Measurements from ENCODE around the gene MTCL3.
A peak's percentile ranks its signal among the peaks of the same experiment; 100 is the strongest.

MTCL3 gene

DNA sequence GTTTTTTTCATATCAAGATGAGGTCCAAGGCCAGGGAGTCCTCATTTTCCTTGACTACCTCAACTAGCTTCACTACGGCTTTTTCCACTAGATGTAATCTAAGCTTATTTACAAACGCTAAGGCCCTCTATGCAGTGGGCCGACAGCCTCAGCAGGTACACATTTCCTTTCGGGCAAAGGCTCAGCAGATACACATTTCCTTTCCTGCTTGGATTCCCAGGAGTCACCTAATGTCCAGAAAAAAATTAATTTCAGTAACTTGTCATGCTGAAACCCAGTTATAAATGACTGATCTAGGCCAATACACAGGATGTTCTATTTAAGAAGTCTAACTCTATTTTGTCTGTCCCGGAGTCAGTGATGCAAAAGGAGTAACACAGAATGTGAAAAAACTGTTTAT lies 52.7 kb downstream of the MTCL3 start:
- intact Hi-C loops (cut with micrococcal nuclease): no loop called here
- H3K27me3 ChIP-seq (ENCODE audit: control insufficient read depth, insufficient read depth, low read length): no peaks in the 10 kb centered on the region
- Mint-ChIP-seq H3K4me1 (no peaks in the 10 kb centered on the region), H3K9me3 (no peaks in the 10 kb centered on the region), H3K27ac (no peak overlapping the region), H3K4me3 (no peak overlapping the region), H3K27me3 (ENCODE audit: low read depth in 2 of 2) (peaks cover 0 to 3% of the 10 kb centered on the region in 2 donors), H3K36me3 (no peaks in the 10 kb centered on the region)
- no peak for ATAC-seq
- H3K4me3 ChIP-seq (ENCODE audit: low read length): no peak overlapping the region
- 97% methylated on average over 4 of the region's 5 CpGs for WGBS (ENCODE audit: insufficient coverage)
- no peaks in the 10 kb centered on the region for H3K36me3 ChIP-seq (ENCODE audit: control insufficient read depth, insufficient read depth, low read length)
- H3K4me1 ChIP-seq (ENCODE audit: control insufficient read depth, insufficient read depth, low read length): no peaks in the 10 kb centered on the region
- no peak overlapping the region for H3K27ac ChIP-seq (ENCODE audit: low read length)
- TF ChIP-seq, protein P1, sequence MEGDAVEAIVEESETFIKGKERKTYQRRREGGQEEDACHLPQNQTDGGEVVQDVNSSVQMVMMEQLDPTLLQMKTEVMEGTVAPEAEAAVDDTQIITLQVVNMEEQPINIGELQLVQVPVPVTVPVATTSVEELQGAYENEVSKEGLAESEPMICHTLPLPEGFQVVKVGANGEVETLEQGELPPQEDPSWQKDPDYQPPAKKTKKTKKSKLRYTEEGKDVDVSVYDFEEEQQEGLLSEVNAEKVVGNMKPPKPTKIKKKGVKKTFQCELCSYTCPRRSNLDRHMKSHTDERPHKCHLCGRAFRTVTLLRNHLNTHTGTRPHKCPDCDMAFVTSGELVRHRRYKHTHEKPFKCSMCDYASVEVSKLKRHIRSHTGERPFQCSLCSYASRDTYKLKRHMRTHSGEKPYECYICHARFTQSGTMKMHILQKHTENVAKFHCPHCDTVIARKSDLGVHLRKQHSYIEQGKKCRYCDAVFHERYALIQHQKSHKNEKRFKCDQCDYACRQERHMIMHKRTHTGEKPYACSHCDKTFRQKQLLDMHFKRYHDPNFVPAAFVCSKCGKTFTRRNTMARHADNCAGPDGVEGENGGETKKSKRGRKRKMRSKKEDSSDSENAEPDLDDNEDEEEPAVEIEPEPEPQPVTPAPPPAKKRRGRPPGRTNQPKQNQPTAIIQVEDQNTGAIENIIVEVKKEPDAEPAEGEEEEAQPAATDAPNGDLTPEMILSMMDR (IDR thresholded peaks at IDR 0.05): no peak
- no peak for DNase-seq
- no peaks in the 10 kb centered on the region for H3K9me3 ChIP-seq (ENCODE audit: control insufficient read depth, insufficient read depth, low read length)

DNA sequence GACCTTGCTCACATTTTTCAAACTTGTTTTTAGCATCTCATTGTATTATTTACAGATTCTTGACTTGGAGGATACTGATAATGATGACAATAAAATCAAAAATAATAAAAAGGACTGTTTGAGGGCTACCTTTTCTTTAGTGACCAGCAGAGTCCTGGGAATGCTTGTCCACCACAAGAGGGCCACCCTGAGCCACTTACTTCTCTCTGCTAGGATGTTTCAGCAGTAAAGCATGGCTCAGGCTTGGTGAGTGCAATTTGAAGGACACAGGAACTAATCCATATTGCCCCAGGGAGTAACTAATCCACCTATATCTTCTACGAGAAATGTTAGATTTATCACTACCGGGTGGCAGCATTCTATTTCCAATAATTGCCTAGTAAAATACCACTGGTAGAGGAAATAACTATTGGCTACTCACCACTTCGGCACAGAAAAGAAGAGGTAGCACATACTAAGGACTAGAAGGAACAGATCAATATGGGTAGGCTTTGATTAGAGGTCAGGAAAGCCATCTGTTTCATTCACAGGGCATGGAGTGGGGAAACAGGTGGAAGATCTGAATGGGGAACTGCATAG lies 54.2 kb downstream of the MTCL3 start:
- Mint-ChIP-seq H3K4me1 (no peaks in the 10 kb centered on the region), H3K9me3 (no peaks in the 10 kb centered on the region), H3K36me3 (no peaks in the 10 kb centered on the region), H3K27me3 (ENCODE audit: low read depth in 2 of 2) (peaks cover 3 to 8% of the 10 kb centered on the region in 2 donors), H3K4me3 (no peak overlapping the region), H3K27ac (no peak overlapping the region)
- intact Hi-C loops (cut with micrococcal nuclease): no loop called here
- Histone ChIP-seq H3K4me3 (ENCODE audit: low read length) (no peak overlapping the region), H3K27me3 (ENCODE audit: control insufficient read depth, insufficient read depth, low read length) (no peaks in the 10 kb centered on the region), H3K9me3 (ENCODE audit: control insufficient read depth, insufficient read depth, low read length) (no peaks in the 10 kb centered on the region), H3K27ac (ENCODE audit: low read length) (no peak overlapping the region), H3K4me1 (ENCODE audit: control insufficient read depth, insufficient read depth, low read length) (no peaks in the 10 kb centered on the region), H3K36me3 (ENCODE audit: control insufficient read depth, insufficient read depth, low read length) (no peaks in the 10 kb centered on the region)
- TF ChIP-seq, protein P1 (IDR thresholded peaks at IDR 0.05): peak; percentile 55
- DNase-seq (peak in 1 of 2 donors; percentile 75), ATAC-seq (peak in 2 of 3 donors; percentile 57 to 59)
- 53% methylated on average over 2 of the region's 3 CpGs for WGBS (ENCODE audit: insufficient coverage)

DNA sequence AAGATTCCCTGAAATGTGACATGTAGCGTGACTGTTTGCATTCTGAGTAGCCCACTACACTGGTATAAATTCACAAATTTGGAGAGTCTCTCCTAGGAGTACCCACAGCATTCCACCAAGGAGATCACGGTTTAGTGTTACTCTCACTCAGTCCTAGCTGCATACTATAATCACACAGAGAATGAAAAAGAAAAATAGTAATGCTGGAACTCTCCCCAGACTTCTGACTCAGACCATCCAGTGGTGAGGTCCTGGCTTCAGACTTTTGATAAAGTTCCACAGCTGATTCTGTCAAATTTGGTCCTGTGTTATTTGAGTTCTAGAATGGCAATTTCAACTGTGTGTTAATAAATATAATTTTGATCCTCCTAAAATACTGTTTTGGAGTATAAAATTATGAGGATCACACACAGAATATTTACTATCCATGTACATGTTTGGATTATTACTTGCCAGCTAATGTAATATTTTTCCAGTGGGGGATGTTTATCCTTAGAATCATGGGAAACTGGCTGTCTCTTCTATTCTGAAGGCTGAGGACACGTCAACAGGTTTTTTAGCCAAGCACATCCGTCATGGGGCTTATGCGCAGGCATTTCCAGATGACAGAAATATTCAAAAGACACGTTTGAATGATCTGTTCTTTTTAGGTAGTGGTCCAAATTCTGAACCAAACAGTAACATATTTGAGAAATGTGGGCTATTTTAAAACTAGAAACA lies 54.8 kb downstream of the MTCL3 start:
- no peaks in the 10 kb centered on the region for H3K36me3 ChIP-seq (ENCODE audit: control insufficient read depth, insufficient read depth, low read length)
- 65% methylated on average over 6 of the region's 6 CpGs for WGBS (ENCODE audit: insufficient coverage)
- H3K4me1 ChIP-seq (ENCODE audit: control insufficient read depth, insufficient read depth, low read length): no peaks in the 10 kb centered on the region
- Mint-ChIP-seq H3K9me3 (no peaks in the 10 kb centered on the region), H3K27me3 (ENCODE audit: low read depth in 2 of 2) (peaks cover 3 to 14% of the 10 kb centered on the region in 2 donors), H3K27ac (no peak overlapping the region), H3K36me3 (no peaks in the 10 kb centered on the region), H3K4me1 (no peaks in the 10 kb centered on the region), H3K4me3 (no peak overlapping the region)
- no peak overlapping the region for H3K4me3 ChIP-seq (ENCODE audit: low read length)
- no peaks in the 10 kb centered on the region for H3K27me3 ChIP-seq (ENCODE audit: control insufficient read depth, insufficient read depth, low read length)
- intact Hi-C loops (cut with micrococcal nuclease): no loop called here
- no peaks in the 10 kb centered on the region for H3K9me3 ChIP-seq (ENCODE audit: control insufficient read depth, insufficient read depth, low read length)
- no peak for ATAC-seq
- DNase-seq: no peak
- no peak overlapping the region for H3K27ac ChIP-seq (ENCODE audit: low read length)
- TF ChIP-seq, protein P1 (IDR thresholded peaks at IDR 0.05): no peak
